ENCODE data around the gene GET3.
A peak's percentile ranks its signal among the peaks of the same experiment; 100 is the strongest.

DNA sequence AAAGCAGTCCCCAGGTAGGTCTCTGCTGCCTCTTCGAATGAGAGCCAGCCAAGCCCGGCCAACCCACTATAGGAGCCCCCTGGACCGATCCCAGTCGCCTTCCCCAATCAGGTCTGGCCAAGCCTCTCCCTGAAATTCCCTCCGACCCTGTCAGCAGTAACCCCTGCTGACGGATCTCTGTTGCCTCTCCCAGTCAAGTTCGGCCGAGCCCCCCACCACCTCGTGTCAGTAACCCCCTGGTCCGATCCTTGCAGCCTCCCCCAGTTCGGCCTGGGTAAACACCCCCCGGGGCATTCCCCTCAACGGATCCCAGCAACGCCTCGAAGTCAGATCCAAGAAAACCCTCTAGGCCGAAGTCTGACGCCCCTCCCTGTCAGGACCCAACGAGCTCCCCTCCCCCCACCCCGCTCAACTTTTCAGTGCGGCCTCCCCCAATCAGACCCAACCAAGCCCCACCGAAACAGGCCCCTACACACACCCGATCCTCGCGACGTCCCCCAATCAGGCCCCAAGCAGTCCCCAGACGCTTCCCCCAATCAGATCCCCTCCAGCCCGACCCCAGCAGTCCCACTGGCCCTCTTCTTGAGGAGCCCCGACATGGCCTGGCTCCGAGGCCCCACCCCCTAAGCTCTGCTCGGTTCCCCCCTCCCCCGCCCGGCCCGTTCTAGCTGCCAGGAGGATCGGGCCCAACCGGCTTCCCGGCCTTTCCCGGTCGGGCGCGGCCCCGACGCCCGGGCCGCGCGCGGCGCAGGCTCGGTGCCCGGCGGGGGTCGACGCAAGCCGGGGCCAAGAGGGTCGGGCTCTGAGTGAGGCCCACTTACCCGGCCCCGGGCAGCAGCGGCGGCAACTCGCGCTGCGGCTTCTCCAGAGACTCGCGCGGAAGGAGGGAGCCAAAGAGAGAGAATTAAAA, 15.4 kb upstream of the GET3 start:
- TF ChIP-seq POLR2AphosphoS5 (IDR thresholded peaks at IDR 0.05; ENCODE audit: low read depth, low read length) (peak; percentile 59; the same call in 1 of the 2 replicates), POLR2A (IDR thresholded peaks at IDR 0.05; ENCODE audit: low read depth, low read length) (no peak)
